GM10847 (cell line): ENCODE results near the gene NEK4.

Experiments
- POLR2A ChIP-seq: IDR thresholded peaks from 2 replicates; pipeline ENCODE4 v1.6.1; 2011; ENCODE audit not compliant: insufficient read length; ENCODE audit errors: extremely low read depth

Gene NEK4

DNA sequence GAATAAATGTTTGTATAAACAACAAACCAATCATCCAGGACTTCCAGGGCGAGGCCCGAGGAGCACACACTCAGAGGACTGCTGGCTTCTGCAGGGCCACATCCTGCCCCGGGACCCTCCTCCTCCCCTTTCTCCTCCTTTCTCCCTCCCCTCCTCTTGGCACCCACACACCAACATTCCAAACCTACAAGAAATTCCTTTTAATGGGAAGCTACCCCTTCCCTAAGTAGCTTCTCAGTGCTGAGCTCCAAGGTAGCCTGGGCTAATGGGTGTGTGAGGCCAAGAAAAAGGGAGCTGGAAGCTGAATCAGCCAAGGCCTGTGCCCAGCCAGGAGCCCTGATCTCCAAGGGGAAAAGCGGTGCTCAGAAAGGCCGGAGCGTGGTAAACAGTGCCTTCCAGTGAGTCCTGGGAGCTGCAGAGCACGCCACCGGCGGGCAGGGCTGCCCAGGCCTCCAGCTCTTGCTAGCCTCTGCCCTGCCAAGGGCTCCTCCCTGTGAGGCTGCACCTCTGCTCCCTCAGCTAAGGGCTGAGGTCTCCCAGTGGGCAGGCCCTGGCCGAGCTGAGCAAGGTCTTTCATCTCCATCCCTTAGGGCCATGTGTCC, 27.7 kb upstream of the NEK4 start:
- TF ChIP-seq POLR2A: no peak

- no peak for TF ChIP-seq POLR2A
Observed at GRCh38 chr3:52796411-52796810, 25.7 kb upstream of the NEK4 start.

- TF ChIP-seq POLR2A: no peak
Observed at GRCh38 chr3:52795298-52795900, 24.7 kb upstream of the NEK4 start.

DNA sequence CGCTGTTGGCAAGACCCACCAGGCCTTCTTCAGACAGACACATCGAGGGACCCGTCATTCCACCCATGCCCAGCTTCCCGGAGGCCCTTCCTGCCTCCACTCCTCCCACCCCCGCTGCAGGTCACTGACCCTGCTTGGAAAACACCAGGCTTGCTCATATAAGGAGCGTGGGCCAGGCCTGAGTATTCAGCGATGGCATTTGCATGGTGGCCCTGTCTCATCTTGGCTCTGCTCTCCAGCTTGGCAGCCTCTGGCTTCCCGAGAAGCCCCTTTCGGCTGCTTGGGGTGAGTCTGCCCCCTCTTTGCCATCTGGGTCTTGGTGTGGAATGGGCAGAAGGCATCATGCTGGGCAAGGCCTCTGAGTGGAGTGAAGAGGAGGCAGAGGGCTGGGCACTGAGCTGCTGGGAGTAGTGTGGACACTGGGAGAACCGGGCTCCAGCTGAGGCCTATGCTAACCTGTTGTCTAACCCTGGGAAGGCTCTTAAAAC, 23.9 kb upstream of the NEK4 start, which contains the start of gene ITIH3:
Gene ITIH3 (plus strand): TSS at position 185 of the 488 bp plus-strand sequence. CDS start 8 bp downstream, at position 193.
- TF ChIP-seq POLR2A: no peak

GRCh38 chr3:52793702-52794611, 23.2 kb upstream of the NEK4 start:
- no peak for TF ChIP-seq POLR2A

GRCh38 chr3:52792961-52793695, 22.4 kb upstream of the NEK4 start:
- no peak for TF ChIP-seq POLR2A

DNA sequence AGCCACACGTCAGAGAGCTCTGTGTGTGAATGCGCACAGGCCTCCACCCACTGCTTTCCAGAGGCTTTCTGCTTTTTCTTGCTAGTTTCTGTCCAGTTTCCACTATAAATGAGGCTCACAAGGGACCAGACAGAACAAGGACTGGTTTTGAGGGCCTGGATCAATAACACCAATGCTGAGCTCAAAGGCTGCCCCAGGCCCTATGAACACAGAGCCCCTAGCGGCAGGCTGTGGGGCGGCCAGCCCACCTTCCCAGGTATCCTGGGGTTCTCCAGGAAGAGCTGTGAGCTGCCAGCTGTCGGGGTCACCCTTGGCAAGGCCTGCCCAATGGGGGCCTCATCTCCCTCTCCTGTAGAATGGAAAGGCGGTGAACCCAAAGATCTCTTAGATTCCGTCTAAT, 21.7 kb upstream of the NEK4 start:
- TF ChIP-seq POLR2A: no peak

- TF ChIP-seq POLR2A: no peak
Observed at GRCh38 chr3:52791928-52792327, 21.2 kb upstream of the NEK4 start.

GRCh38 chr3:52791366-52791765, 20.6 kb upstream of the NEK4 start:
- no peak for TF ChIP-seq POLR2A

DNA sequence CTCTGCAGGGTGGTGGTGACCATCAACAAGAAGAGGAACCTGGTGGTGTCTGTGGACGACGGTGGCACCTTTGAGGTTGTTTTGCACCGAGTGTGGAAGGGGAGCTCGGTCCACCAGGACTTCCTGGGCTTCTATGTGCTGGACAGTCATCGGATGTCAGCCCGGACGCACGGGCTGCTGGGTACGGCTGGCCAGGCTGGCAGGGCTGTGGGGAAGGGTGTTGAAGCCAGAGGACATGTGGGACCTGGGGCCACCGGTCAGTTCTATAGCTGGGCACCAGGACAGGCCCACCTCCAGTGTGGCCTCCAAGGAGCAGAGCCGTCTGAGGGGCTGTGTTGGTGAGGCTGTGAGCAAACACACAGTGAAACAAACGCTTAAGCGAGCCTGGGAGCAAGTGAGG, 20.0 kb upstream of the NEK4 start:
- no peak for TF ChIP-seq POLR2A

GRCh38 chr3:52790337-52790736, 19.6 kb upstream of the NEK4 start:
- no peak for TF ChIP-seq POLR2A

DNA sequence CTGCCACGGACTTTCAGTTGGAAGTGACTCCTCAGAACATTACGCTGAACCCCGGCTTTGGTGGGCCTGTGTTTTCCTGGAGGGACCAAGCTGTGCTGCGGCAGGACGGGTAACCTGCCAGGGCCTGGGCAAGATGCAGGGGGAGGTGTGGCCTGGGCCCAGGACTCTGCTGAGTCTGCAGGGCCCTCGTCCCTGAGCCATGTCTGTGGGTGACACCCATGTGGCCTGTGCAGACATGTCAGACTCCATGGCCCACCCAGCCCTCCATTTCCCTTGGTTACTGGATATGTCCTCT, 19.0 kb upstream of the NEK4 start:
- no peak for TF ChIP-seq POLR2A

DNA sequence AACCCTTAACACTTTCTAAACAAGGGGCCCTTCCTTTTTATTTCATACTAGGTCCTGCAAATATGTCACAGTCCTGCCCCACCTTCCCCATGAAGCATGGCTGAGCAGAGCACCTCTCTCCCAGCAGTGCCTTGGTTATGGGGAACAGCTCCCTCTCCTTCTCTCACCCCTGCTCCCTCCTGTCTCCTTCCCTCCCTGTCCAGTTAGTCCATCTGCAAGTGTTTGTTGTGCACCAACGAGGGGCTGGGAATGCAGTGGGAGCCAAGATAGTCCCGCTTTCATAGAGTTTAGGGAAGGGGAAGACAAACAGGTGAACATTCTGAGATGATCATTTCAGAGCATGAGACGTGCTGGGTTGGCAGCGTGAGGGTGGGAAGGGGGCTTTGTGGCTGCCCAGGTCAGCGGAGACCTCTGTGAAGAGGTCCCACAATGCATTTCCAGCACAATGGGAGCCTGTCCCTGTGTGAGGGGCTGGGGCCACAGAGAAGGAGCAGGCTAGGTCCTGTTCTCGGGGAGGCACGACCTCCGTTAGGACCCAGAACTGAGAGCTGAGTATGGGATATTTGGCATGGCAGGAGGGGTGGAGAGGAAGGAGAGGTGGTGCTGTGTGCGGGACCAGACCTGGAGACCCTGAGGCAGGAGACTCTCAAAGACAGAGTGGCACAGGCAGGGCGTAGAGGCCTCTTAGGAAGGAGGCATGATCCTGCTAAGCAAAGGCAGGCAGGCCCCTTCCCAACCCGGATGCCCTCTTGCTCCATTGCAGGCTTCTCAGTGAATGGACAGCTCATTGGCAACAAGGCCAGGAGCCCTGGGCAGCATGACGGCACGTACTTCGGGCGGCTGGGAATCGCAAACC, 18.4 kb upstream of the NEK4 start:
- no peak for TF ChIP-seq POLR2A
